Suprapubic skin (tissue), 4 donors: Measurements from ENCODE around the gene IFIT1B.

ENCODE experiments used
- EP300 ChIP-seq: sonication (generic); formaldehyde crosslinking; IDR thresholded peaks from one replicate; pipeline ENCODE4 v1.6.1; 2017; ENCODE audit warnings: antibody characterized with exemption
- POLR2A ChIP-seq, 2 donors: fragments of 450-650 bp; IDR thresholded peaks; one replicate each; pipeline ENCODE4 v1.6.1; 2017; ENCODE audit warnings: antibody characterized with exemption in 2 of 2, mild to moderate bottlenecking in 2 of 2, moderate library complexity in 2 of 2
- POLR2AphosphoS5 ChIP-seq, 3 donors: sonication (generic); formaldehyde crosslinking; IDR thresholded peaks; one replicate each; pipeline ENCODE4 v1.6.1; 2017; ENCODE audit warnings: antibody characterized with exemption in 3 of 3
- TF ChIP-seq, protein P1 (sequence below), 2 donors: fragments of 200-600 bp in 1 of 2; fragments of 450-650 bp in 1 of 2; sonication (generic) in 1 of 2; IDR thresholded peaks; one replicate each; pipeline ENCODE4 v1.5.1; 2016 to 2019; ENCODE audit warnings: antibody characterized with exemption in 2 of 2, mild to moderate bottlenecking in 1 of 2, moderate library complexity in 1 of 2

GRCh38 chr10:89348975-89349374 is 28.9 kb upstream of the IFIT1B start:
- TF ChIP-seq, protein P1, sequence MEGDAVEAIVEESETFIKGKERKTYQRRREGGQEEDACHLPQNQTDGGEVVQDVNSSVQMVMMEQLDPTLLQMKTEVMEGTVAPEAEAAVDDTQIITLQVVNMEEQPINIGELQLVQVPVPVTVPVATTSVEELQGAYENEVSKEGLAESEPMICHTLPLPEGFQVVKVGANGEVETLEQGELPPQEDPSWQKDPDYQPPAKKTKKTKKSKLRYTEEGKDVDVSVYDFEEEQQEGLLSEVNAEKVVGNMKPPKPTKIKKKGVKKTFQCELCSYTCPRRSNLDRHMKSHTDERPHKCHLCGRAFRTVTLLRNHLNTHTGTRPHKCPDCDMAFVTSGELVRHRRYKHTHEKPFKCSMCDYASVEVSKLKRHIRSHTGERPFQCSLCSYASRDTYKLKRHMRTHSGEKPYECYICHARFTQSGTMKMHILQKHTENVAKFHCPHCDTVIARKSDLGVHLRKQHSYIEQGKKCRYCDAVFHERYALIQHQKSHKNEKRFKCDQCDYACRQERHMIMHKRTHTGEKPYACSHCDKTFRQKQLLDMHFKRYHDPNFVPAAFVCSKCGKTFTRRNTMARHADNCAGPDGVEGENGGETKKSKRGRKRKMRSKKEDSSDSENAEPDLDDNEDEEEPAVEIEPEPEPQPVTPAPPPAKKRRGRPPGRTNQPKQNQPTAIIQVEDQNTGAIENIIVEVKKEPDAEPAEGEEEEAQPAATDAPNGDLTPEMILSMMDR (IDR thresholded peaks at IDR 0.05): no peak
- TF ChIP-seq POLR2AphosphoS5 (IDR thresholded peaks at IDR 0.05) (no peak), EP300 (no peak), POLR2A (IDR thresholded peaks at IDR 0.05) (no peak)
